GM13976 (cell line): Measurements from ENCODE around the gene CDO1.

Source experiments
- DNase-seq: peaks from one replicate; pipeline ENCODE4 v3.0.0; 2012; ENCODE audit warnings: low spot score
- CTCF ChIP-seq: IDR thresholded peaks from 2 replicates; pipeline ENCODE4 v1.5.1; 2012; ENCODE audit warnings: borderline replicate concordance, mild to moderate bottlenecking; ENCODE audit not compliant: insufficient read depth; ENCODE audit errors: extremely low read depth, missing control alignments, control extremely low read depth
- in situ Hi-C: fragments of 300-500 bp; cut with MboI; formaldehyde crosslinking; loops from one replicate; pipeline ENCODE4 v1.12.0; 2022; ENCODE audit warnings: low sequenced_read_pairs, mixed read lengths, inconsistent platforms; ENCODE audit not compliant: unreplicated experiment

The CDO1 gene

DNA sequence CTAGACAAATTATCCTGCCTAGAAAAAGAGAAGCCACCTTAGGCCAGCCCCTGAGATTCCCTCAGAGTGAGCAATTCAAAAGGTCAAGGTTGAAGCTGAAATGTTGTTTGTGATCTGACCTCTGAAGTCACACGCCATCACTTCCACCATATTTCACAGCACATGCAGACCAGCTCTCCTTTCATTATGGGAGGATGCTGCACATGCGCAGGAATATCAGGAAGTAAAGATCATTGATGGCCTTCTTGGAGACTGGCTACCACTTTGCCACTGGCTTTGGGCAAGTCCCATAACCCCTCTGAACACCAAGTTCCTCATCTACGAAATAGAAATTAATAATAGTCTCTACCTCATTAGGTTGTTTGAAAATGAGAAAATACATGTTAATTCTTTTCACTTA lies 39.5 kb downstream of the CDO1 start:
- no peak for DNase-seq
- no peak for TF ChIP-seq CTCF
- in situ Hi-C loops: no loop called here

- in situ Hi-C loops: no loop called here
- no peak for DNase-seq
- TF ChIP-seq CTCF: no peak
These were observed 40.5 kb downstream of the CDO1 start for GRCh38 chr5:115775999-115776398.

- in situ Hi-C loops: no loop called here
- no peak for DNase-seq
- no peak for TF ChIP-seq CTCF
These were observed 41.8 kb downstream of the CDO1 start for GRCh38 chr5:115774684-115775083.

DNA sequence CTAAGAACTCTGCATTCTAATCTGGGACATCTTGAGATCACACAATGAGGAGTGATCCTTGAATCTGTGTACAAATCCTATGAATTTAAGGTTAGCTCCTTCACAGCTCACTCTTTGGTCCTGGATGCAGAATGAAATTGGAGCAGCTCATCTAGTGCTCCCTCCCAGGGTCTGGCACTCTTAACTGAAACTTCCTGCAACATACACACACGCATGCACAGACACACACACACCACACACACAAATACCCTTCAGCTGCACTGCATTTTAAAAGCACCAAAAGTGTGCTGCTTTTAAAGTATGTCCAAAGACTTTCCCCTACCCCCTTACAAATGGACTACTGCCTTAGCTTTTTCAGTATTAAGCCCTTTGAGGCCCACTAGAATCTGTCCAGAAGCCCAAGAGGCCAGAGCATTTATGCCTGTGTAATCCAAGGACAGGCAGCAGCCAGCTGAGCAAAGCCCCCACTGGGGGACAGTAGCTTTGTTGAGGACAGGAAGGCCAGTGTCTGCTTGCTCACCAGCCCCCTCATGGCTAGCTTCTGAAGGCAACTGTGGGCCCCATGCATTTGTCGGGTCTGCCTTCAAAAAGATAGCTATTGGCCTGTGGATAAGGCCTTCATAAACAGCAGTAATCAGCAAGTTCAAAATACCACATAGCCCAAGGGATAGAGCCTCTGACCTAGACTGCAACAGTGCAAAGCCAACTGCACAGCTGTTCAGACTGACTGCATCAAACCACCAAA lies 43.6 kb downstream of the CDO1 start:
- in situ Hi-C loops: no loop called here
- no peak for TF ChIP-seq CTCF
- DNase-seq: no peak

GRCh38 chr5:115770466-115770865 lies 46.0 kb downstream of the CDO1 start:
- DNase-seq: no peak
- in situ Hi-C loops: no loop called here
- no peak for TF ChIP-seq CTCF

- no peak for TF ChIP-seq CTCF
- in situ Hi-C loops: no loop called here
- no peak for DNase-seq
These were observed 49.0 kb downstream of the CDO1 start for GRCh38 chr5:115767424-115767823.
